HG03442 (cell line): ENCODE measurements around the gene TBRG4.
"Not testable (repeated sequence)": the region's sequence is repeated elsewhere in the genome, so short reads cannot be mapped to it uniquely, and the experiment has no call there.

Experiments
- ATAC-seq: cut with Tn5 transposase; IDR thresholded peaks from one replicate; pipeline ENCODE4 v1.9.1; 2021; ENCODE audit warnings: mild to moderate bottlenecking, moderate library complexity; ENCODE audit not compliant: unreplicated experiment

TBRG4 gene

GRCh38 chr7:45111298-45112223, at the start of gene TBRG4:
Gene TBRG4 (minus strand): TSS chr7:45111697. CDS start chr7:45109237, 2,460 bp downstream.
- ATAC-seq: peak; percentile 90

- ATAC-seq: no peak
Observed at GRCh38 chr7:45161138-45161537, 49.6 kb upstream of the TBRG4 start.

- ATAC-seq: peak; percentile 63
Observed at GRCh38 chr7:45160417-45160881, 49.0 kb upstream of the TBRG4 start.

- ATAC-seq: no peak
Observed at GRCh38 chr7:45159296-45159695, 47.8 kb upstream of the TBRG4 start.

- no peak for ATAC-seq
Observed at GRCh38 chr7:45158471-45158870, 47.0 kb upstream of the TBRG4 start.

- no peak for ATAC-seq
Observed at GRCh38 chr7:45157653-45158401, 46.3 kb upstream of the TBRG4 start, which contains the start of gene RAMP3. Gene RAMP3 (plus strand): TSS chr7:45157791. CDS start chr7:45157829, 38 bp downstream.

- no peak for ATAC-seq
Observed at GRCh38 chr7:45157286-45157652, 45.8 kb upstream of the TBRG4 start.

- ATAC-seq: no peak
Observed at GRCh38 chr7:45156516-45157272, 45.2 kb upstream of the TBRG4 start.

- no peak for ATAC-seq
Observed at GRCh38 chr7:45155941-45156340, 44.4 kb upstream of the TBRG4 start.

GRCh38 chr7:45155357-45155900, 43.9 kb upstream of the TBRG4 start:
- ATAC-seq: no peak

GRCh38 chr7:45153861-45154260, 42.4 kb upstream of the TBRG4 start:
- ATAC-seq: not testable (repeated sequence)

GRCh38 chr7:45153233-45153632, 41.7 kb upstream of the TBRG4 start:
- ATAC-seq: no peak

GRCh38 chr7:45151967-45152366, 40.5 kb upstream of the TBRG4 start:
- no peak for ATAC-seq

GRCh38 chr7:45151131-45151684, 39.7 kb upstream of the TBRG4 start:
- ATAC-seq: no peak

- ATAC-seq: no peak
Observed at GRCh38 chr7:45150199-45150598, 38.7 kb upstream of the TBRG4 start.

- no peak for ATAC-seq
Observed at GRCh38 chr7:45149606-45150005, 38.1 kb upstream of the TBRG4 start.

- no peak for ATAC-seq
Observed at GRCh38 chr7:45148653-45148973, 37.1 kb upstream of the TBRG4 start.

GRCh38 chr7:45147858-45148652, 36.6 kb upstream of the TBRG4 start:
- ATAC-seq: no peak

GRCh38 chr7:45146531-45147379, 35.3 kb upstream of the TBRG4 start:
- ATAC-seq: no peak
